ENCODE measurements around the gene RTP3.

DNA sequence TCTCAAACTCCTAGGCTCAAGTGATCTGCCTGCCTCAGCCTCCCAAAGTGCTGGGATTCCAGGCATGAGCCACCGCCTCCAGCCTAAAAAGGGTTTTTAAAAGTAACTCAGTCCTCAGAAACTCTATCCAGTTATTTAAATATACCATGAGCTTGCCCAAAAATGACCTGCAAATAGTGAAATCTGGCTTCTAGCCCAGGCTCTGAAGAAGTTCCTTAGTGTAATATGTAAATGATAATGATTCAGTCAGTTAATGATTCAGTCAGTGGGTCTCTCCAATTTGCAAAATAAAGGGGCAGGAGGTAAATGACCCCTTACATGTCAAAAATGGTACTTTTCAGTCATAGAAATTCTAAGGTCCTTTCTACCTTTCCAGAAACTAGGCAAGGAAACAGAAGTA lies 39.5 kb downstream of the RTP3 start:
- TF ChIP-seq, protein P1, sequence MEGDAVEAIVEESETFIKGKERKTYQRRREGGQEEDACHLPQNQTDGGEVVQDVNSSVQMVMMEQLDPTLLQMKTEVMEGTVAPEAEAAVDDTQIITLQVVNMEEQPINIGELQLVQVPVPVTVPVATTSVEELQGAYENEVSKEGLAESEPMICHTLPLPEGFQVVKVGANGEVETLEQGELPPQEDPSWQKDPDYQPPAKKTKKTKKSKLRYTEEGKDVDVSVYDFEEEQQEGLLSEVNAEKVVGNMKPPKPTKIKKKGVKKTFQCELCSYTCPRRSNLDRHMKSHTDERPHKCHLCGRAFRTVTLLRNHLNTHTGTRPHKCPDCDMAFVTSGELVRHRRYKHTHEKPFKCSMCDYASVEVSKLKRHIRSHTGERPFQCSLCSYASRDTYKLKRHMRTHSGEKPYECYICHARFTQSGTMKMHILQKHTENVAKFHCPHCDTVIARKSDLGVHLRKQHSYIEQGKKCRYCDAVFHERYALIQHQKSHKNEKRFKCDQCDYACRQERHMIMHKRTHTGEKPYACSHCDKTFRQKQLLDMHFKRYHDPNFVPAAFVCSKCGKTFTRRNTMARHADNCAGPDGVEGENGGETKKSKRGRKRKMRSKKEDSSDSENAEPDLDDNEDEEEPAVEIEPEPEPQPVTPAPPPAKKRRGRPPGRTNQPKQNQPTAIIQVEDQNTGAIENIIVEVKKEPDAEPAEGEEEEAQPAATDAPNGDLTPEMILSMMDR (IDR thresholded peaks at IDR 0.05) = no peak
- no peak for TF ChIP-seq EZH2 (IDR thresholded peaks at IDR 0.05; ENCODE audit: borderline replicate concordance, insufficient read depth, low read depth, low read length, poor library complexity, severe bottlenecking)

Measured in B cell (primary cell).